MM.1S (cell line): ENCODE measurements around the gene NEUROD4.

Source experiments
- EZH2 ChIP-seq: fragments of 300-600 bp; sonication (generic); optimal IDR thresholded peaks from 2 replicates; pipeline ENCODE3; 2017; ENCODE audit warnings: low read depth, mild to moderate bottlenecking, antibody characterized with exemption, low read length, mixed read lengths
- TF ChIP-seq, protein P1 (sequence below): fragments of 300-600 bp; sonication (generic); IDR thresholded peaks from 2 replicates; pipeline ENCODE4 v1.5.1; 2016; ENCODE audit warnings: antibody characterized with exemption, low read length, mixed read lengths

DNA sequence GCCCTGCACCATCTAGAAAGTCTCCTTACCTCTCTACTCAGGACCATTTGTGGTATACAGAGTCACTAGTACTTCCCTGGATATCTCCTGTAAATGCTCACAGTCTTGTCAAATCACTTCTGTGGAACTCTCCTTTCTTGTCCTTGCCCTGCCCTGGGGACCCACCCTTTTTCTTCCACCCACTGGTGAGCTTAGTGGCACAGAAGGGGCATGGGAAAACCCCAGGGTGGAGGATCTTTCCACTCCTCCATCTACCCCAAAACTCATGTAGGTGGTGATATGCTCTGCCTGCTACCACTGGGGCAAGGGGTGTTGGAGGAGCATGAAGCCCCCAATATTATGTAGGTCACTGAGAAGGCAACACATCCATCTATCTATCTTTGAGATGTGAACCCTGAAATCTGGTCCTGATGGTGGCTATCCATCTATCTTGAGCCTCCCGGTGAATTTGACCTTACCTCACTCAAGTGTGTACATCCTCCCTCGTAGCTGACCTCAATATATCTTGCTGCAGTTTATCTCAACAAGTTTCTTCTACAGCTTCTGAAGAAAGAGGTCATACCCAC lies 36.2 kb upstream of the NEUROD4 start:
- TF ChIP-seq, protein P1, sequence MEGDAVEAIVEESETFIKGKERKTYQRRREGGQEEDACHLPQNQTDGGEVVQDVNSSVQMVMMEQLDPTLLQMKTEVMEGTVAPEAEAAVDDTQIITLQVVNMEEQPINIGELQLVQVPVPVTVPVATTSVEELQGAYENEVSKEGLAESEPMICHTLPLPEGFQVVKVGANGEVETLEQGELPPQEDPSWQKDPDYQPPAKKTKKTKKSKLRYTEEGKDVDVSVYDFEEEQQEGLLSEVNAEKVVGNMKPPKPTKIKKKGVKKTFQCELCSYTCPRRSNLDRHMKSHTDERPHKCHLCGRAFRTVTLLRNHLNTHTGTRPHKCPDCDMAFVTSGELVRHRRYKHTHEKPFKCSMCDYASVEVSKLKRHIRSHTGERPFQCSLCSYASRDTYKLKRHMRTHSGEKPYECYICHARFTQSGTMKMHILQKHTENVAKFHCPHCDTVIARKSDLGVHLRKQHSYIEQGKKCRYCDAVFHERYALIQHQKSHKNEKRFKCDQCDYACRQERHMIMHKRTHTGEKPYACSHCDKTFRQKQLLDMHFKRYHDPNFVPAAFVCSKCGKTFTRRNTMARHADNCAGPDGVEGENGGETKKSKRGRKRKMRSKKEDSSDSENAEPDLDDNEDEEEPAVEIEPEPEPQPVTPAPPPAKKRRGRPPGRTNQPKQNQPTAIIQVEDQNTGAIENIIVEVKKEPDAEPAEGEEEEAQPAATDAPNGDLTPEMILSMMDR, result no peak
- no peak for TF ChIP-seq EZH2
